ENCODE results near the gene TAS2R10. TPM values are rescaled to one million over a fixed set of nuclear protein-coding genes. Genes with fewer than 3 reads are reported as not detected.
A peak's percentile ranks its signal among the peaks of the same experiment; 100 is the strongest.

Gene TAS2R10
- total and polyA plus RNA-seq, 12 donors, result 0.04 to 0.47 (median 0.29) TPM; not detected in 4

DNA sequence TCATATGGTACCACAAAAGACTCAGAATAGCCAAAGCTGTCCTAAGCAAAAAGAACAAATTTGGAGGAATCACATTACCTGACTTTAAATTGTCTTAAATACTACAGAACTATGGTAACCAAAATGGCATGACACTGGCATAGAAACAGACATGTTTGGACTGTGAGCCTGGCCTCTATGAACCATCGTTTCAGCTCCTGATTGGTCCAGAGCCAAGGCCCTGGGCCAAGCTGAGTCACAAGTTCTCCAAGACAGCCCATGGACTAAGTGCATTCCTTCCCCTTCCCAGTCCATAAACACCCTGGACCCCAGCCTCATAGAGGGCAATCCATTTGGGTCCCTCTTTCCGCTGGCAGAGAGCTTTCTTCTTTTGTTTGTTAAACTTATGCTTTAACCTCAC is 35.2 kb upstream of the TAS2R10 start:
- H3K27ac ChIP-seq, result no peak overlapping the region
- no peak overlapping the region for H3K4me3 ChIP-seq
- no peaks in the 10 kb centered on the region for H3K27me3 ChIP-seq
- intact Hi-C loops (cut with DNase I), result no loop called here
- no peak for DNase-seq
- peaks cover 0 to 36% (median 0%) of the 10 kb centered on the region in 9 donors for H3K36me3 ChIP-seq
- peaks cover 0 to 51% (median 25%) of the 10 kb centered on the region in 11 donors for H3K9me3 ChIP-seq
- TF ChIP-seq, protein P1, sequence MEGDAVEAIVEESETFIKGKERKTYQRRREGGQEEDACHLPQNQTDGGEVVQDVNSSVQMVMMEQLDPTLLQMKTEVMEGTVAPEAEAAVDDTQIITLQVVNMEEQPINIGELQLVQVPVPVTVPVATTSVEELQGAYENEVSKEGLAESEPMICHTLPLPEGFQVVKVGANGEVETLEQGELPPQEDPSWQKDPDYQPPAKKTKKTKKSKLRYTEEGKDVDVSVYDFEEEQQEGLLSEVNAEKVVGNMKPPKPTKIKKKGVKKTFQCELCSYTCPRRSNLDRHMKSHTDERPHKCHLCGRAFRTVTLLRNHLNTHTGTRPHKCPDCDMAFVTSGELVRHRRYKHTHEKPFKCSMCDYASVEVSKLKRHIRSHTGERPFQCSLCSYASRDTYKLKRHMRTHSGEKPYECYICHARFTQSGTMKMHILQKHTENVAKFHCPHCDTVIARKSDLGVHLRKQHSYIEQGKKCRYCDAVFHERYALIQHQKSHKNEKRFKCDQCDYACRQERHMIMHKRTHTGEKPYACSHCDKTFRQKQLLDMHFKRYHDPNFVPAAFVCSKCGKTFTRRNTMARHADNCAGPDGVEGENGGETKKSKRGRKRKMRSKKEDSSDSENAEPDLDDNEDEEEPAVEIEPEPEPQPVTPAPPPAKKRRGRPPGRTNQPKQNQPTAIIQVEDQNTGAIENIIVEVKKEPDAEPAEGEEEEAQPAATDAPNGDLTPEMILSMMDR (IDR thresholded peaks at IDR 0.05), result no peak
- H3K4me1 ChIP-seq, result no peaks in the 10 kb centered on the region
- 70 to 71% methylated on average over 2 of the region's 2 CpGs for WGBS, 2 donors
- no peak for ATAC-seq

DNA sequence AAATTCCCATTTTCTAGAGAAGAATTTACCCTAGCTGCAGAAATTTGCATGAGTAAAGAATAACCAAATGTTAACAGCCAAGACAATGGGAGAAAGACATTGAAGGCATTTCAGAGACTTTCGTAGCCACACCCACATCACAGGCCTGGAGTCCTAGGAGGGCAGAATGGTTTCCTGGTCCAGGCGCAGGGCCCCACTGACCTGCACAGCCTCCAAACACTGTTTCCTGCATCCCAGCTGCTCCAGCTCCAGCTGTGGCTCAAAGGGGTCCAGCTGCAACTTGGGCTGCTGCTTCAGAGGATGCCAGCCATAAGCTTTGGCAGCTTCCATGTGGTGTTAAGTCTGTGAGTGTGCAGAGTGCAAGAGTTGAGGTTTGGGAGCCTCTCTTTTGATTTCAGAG is 29.6 kb upstream of the TAS2R10 start:
- TF ChIP-seq, protein P1 (IDR thresholded peaks at IDR 0.05), result no peak
- no peak overlapping the region for H3K4me3 ChIP-seq
- ATAC-seq, result no peak
- no peak for DNase-seq
- peaks cover 0 to 4% (median 0%) of the 10 kb centered on the region in 9 donors for H3K4me1 ChIP-seq
- H3K9me3 ChIP-seq, result peaks cover 0 to 34% (median 7%) of the 10 kb centered on the region in 11 donors
- H3K27me3 ChIP-seq, result no peaks in the 10 kb centered on the region
- WGBS, 2 donors, result 97 to 100% methylated on average over 2 of the region's 2 CpGs
- peaks cover 0 to 47% (median 6%) of the 10 kb centered on the region in 9 donors for H3K36me3 ChIP-seq
- intact Hi-C loops (cut with DNase I), result no loop called here
- H3K27ac ChIP-seq, result no peak overlapping the region

DNA sequence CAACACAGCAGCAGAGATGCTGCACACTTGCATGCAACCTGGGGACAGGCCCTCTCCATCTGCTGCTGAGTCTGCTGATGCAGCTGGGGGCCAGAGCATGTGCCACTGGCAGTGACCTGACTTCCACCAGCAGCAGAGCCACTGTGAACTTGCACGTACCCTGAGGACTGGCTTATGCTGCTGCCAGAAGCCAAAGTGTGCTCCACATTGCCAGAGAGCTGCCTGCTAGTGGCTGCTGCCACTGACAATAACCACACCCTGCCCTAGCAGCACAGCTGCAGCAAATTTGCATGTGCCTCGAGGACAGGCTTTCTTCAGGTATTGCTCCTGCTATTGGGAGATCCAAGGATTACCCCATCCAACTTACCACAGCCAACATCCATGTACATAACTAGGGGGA is 27.6 kb upstream of the TAS2R10 start:
- 51 to 69% methylated on average over 2 of the region's 2 CpGs for WGBS, 2 donors
- H3K4me3 ChIP-seq, result no peak overlapping the region
- H3K36me3 ChIP-seq, result peaks cover 0 to 54% (median 6%) of the 10 kb centered on the region in 9 donors
- intact Hi-C loops (cut with DNase I), result no loop called here
- H3K27me3 ChIP-seq, result no peaks in the 10 kb centered on the region
- peaks cover 0 to 4% (median 0%) of the 10 kb centered on the region in 9 donors for H3K4me1 ChIP-seq
- ATAC-seq (peak in 2 of 8 donors; percentile 41 to 64), DNase-seq (no peak)
- TF ChIP-seq, protein P1 (IDR thresholded peaks at IDR 0.05), result no peak
- no peak overlapping the region for H3K27ac ChIP-seq
- H3K9me3 ChIP-seq, result peaks cover 0 to 34% (median 7%) of the 10 kb centered on the region in 11 donors

DNA sequence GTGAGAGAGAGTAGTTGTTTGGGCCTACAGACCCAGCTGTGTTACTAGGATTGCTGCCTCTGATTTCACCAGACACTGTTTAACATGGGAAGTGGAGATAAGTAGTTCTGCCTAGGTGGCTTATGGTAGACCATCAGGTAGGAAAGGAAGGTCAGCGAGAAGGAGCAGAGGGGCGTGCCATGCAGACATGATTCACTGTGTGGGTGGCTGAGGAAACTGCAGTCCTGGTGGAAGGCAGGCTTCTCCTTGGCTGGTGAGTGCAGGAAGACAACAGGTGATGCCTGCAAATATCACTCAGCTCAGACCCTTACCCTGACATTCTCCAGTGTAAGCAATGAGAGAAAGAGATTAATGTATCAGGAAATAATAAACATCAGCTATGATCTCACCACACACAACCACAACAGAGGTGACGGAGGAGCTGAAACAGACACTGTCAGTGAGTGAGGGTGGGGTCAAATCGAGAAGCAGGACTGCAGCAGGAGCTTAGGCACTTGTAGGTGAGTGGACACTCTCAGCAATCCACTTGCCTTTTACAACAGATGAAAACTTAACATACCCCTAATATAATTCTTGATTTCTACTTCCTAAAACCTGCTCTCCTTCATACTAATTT is 25.2 kb upstream of the TAS2R10 start:
- 81% methylated on average over 4 of the region's 4 CpGs for WGBS, 2 donors
- intact Hi-C loops (cut with DNase I), result no loop called here
- Histone ChIP-seq H3K27ac (no peak overlapping the region), H3K36me3 (peaks cover 0 to 46% (median 8%) of the 10 kb centered on the region in 9 donors), H3K9me3 (peaks cover 0 to 10% (median 5%) of the 10 kb centered on the region in 11 donors), H3K4me1 (peaks cover 0 to 4% (median 0%) of the 10 kb centered on the region in 9 donors), H3K27me3 (no peaks in the 10 kb centered on the region), H3K4me3 (no peak overlapping the region)
- no peak for ATAC-seq
- DNase-seq, result no peak
- TF ChIP-seq, protein P1 (IDR thresholded peaks at IDR 0.05), result no peak
